ENCODE results near the gene DLEC1. TPM values are rescaled to one million over a fixed set of nuclear protein-coding genes. Genes with fewer than 3 reads are reported as not detected.
"Not testable (repeated sequence)": the region's sequence is repeated elsewhere in the genome, so short reads cannot be mapped to it uniquely, and the experiment has no call there.

DLEC1 gene
- total and polyA plus RNA-seq, 9 donors: 0.17 to 0.87 (median 0.32) TPM

GRCh38 chr3:38083871-38084333 lies 44.9 kb downstream of the DLEC1 start:
- DNase-seq: no peak
- peaks cover 6% of the 10 kb centered on the region for H3K9me3 ChIP-seq (replicated peaks; ENCODE audit: control insufficient read depth, low read depth, low read length)
- over 99% methylated on average over 10 of the region's 13 CpGs for WGBS (ENCODE audit: insufficient coverage)
- no peaks in the 10 kb centered on the region for H3K4me1 ChIP-seq (ENCODE audit: control insufficient read depth, insufficient read depth, low read length)
- H3K36me3 ChIP-seq (ENCODE audit: control insufficient read depth, insufficient read depth, low read length): no peaks in the 10 kb centered on the region
- no peaks in the 10 kb centered on the region for H3K27me3 ChIP-seq (ENCODE audit: control insufficient read depth, insufficient read depth, low read length)
- H3K27ac ChIP-seq (ENCODE audit: low read length): no peak overlapping the region
- H3K4me3 ChIP-seq (ENCODE audit: low read length): no peak overlapping the region

DNA sequence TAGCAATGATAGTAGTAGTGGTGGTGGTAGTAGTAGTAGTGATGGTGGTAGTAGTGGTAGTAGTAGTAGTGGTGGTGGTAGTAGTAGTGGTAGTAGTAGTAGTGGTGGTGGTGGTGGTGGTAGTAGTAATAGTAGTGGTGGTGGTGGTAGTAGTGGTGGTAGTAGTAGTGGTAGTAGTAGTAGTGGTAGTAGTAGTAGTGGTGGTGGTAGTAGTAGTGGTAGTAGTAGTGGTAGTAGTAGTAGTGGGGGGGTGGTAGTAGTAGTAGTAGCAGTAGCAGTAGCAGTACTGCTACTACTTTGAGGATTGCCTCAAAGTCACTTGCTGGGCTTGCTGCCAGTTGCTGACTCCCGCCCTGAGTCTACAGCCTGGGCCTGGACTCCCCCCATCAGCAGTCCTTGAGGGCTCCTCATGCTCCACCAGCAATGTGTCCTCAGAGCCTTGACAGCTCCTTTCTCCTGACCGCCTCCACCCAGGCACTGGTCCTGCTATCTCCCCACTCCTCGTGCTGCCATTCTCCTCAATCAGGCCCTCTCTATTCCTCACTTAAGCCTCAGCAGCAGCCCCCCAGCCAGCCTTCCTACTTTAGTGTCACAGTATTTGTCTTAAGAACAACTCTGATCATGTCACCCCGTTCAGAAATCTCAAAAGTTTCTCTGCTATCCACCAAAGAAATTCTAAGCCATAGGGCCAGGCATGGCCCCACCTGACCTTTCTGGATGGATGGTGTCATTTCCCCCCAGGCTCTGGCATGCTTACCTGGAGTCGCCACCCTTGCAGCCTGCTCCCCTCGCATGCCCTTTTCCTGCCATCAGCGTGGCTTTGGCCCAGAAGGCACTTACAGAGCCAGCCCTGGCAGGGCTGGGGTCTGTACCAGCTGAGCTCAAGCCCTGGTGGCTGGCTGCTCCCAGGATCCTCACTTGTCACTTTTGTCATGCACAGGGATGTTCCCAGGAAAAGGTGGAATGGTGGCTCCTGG lies 45.6 kb downstream of the DLEC1 start:
- H3K9me3 ChIP-seq (replicated peaks; ENCODE audit: control insufficient read depth, low read depth, low read length): peaks cover 6% of the 10 kb centered on the region
- H3K27ac ChIP-seq (ENCODE audit: low read length): no peak overlapping the region
- WGBS (ENCODE audit: insufficient coverage): 58% methylated on average over 7 of the region's 7 CpGs
- peak; percentile 32 for DNase-seq
- no peaks in the 10 kb centered on the region for H3K4me1 ChIP-seq (ENCODE audit: control insufficient read depth, insufficient read depth, low read length)
- H3K36me3 ChIP-seq (ENCODE audit: control insufficient read depth, insufficient read depth, low read length): no peaks in the 10 kb centered on the region
- no peak overlapping the region for H3K4me3 ChIP-seq (ENCODE audit: low read length)
- no peaks in the 10 kb centered on the region for H3K27me3 ChIP-seq (ENCODE audit: control insufficient read depth, insufficient read depth, low read length)

DNA sequence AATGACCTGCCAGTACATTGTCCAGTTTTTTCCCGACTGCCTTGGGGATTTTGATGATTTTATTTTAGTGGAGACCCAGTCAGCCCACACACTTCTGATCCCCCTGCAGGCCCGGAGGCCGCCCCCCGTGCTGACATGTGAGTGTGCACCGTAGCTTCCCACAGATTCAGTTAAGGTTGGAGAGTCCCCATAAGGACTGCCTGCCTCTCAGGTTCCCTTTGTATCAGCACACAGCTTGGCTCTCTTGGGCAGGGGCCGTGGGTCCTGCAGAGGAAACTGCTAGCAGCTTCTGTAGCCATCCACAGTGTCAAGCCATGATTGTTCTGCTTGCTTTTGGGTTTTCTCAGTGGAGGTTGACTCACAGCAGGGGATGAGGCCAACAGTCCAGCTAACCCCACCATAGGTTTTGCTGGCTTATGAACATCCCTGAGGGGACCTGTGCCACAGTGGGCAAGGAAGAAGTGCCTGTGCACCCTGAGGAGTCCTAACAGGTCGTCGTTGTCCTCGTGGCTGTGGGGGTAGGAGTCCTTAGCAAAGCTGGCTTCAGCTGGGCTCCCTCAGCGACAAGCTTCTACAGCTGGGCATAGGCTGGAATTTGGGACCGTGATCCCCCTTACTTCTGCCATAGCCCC lies 46.4 kb downstream of the DLEC1 start:
- Histone ChIP-seq H3K36me3 (ENCODE audit: control insufficient read depth, insufficient read depth, low read length) (no peaks in the 10 kb centered on the region), H3K27me3 (ENCODE audit: control insufficient read depth, insufficient read depth, low read length) (no peaks in the 10 kb centered on the region), H3K9me3 (replicated peaks; ENCODE audit: control insufficient read depth, low read depth, low read length) (peaks cover 6% of the 10 kb centered on the region), H3K4me1 (ENCODE audit: control insufficient read depth, insufficient read depth, low read length) (no peaks in the 10 kb centered on the region), H3K4me3 (ENCODE audit: low read length) (no peak overlapping the region), H3K27ac (ENCODE audit: low read length) (no peak overlapping the region)
- 83% methylated on average over 7 of the region's 11 CpGs for WGBS (ENCODE audit: insufficient coverage)
- no peak for DNase-seq

DNA sequence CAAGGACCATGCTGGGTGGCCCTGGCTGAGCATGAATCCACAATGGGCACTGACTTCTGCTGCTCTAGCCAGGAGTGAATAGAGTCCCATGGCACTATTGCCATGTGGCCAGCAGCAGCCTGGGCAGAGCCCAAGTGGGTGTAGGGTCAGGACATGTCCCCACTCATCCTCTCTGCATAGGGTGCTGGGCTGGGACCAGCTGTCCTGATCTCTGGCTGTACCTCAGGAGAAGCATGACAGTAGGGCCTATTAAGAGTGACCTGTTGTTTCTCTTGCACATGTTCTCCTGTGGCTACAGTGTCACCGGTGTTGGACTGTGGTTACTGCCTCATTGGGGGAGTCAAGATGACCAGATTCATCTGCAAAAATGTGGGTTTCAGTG lies 46.9 kb downstream of the DLEC1 start:
- no CpG with 5 or more reads among the region's 1 CpG for WGBS (ENCODE audit: insufficient coverage)
- H3K4me1 ChIP-seq (ENCODE audit: control insufficient read depth, insufficient read depth, low read length): no peaks in the 10 kb centered on the region
- no peaks in the 10 kb centered on the region for H3K36me3 ChIP-seq (ENCODE audit: control insufficient read depth, insufficient read depth, low read length)
- H3K4me3 ChIP-seq (ENCODE audit: low read length): no peak overlapping the region
- peaks cover 6% of the 10 kb centered on the region for H3K9me3 ChIP-seq (replicated peaks; ENCODE audit: control insufficient read depth, low read depth, low read length)
- no peak overlapping the region for H3K27ac ChIP-seq (ENCODE audit: low read length)
- DNase-seq: no peak
- H3K27me3 ChIP-seq (ENCODE audit: control insufficient read depth, insufficient read depth, low read length): no peaks in the 10 kb centered on the region

GRCh38 chr3:38086496-38086895 lies 47.5 kb downstream of the DLEC1 start:
- no peaks in the 10 kb centered on the region for H3K4me1 ChIP-seq (ENCODE audit: control insufficient read depth, insufficient read depth, low read length)
- H3K36me3 ChIP-seq (ENCODE audit: control insufficient read depth, insufficient read depth, low read length): no peaks in the 10 kb centered on the region
- H3K9me3 ChIP-seq (replicated peaks; ENCODE audit: control insufficient read depth, low read depth, low read length): peaks cover 6% of the 10 kb centered on the region
- no peak for DNase-seq
- WGBS (ENCODE audit: insufficient coverage): 80% methylated on average over 1 of the region's 3 CpGs
- no peak overlapping the region for H3K4me3 ChIP-seq (ENCODE audit: low read length)
- H3K27me3 ChIP-seq (ENCODE audit: control insufficient read depth, insufficient read depth, low read length): no peaks in the 10 kb centered on the region
- no peak overlapping the region for H3K27ac ChIP-seq (ENCODE audit: low read length)

DNA sequence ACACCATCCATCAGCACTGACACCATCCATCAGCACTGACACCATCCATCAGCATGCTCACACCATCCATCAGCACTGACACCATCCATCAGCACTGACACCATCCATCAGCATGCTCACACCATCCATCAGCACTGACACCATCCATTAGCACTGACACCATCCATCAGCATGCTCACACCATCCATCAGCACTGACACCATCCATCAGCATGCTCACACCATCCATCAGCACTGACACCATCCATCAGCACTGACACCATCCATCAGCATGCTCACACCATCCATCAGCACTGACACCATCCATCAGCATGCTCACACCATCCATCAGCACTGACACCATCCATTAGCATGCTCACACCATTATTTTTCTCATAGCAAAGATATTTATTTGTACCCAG lies 48.3 kb downstream of the DLEC1 start:
- not testable (repeated sequence) for H3K4me1 ChIP-seq (ENCODE audit: control insufficient read depth, insufficient read depth, low read length); H3K27ac ChIP-seq (ENCODE audit: low read length); DNase-seq; H3K36me3 ChIP-seq (ENCODE audit: control insufficient read depth, insufficient read depth, low read length); H3K4me3 ChIP-seq (ENCODE audit: low read length); H3K9me3 ChIP-seq (replicated peaks; ENCODE audit: control insufficient read depth, low read depth, low read length); H3K27me3 ChIP-seq (ENCODE audit: control insufficient read depth, insufficient read depth, low read length)

DNA sequence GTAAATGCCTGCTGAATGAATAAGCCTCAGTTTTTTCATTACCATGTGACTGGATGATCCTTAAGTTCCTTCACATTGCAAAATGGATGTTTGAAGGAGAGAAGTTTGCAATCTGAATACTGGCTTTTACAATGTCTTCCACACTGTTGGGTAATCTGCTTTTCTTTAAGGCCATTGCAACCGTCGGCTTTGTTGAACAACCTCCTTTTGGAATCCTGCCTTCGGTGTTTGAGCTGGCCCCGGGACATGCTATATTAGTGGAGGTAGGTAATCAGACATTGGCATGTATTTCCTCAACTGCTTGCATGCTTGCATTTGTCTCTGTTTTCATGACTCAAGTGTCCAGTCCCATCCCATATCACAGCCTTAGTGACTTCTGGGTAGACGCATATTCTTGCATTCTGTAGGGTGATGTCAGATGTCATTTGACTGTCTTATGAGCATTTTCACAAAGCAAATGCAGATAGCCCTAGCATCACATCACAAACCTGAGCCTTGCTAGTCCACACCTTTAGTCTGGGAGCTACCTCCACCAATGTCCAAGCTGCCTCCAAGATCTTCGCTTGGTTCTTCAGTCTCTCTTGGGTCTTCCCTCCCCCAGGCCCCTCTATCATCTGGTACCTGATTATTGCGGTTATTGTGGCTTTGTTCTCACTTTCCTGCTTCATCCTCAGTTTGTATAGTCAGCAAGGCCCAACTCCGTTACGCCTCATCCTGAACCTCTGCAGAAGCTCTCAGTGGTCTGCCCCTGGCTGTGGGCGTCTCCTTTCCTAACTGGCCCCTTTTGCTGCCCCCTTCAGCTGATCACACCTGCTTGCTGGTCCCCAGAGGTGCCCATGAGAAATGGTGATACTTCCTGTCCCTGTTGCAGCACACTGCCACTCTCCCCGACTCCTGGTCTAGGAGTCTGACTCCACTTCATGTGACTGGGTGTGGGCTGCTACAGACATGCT lies 49.4 kb downstream of the DLEC1 start:
- DNase-seq: no peak
- H3K27me3 ChIP-seq (ENCODE audit: control insufficient read depth, insufficient read depth, low read length): no peaks in the 10 kb centered on the region
- WGBS (ENCODE audit: insufficient coverage): 70% methylated on average over 6 of the region's 11 CpGs

DNA sequence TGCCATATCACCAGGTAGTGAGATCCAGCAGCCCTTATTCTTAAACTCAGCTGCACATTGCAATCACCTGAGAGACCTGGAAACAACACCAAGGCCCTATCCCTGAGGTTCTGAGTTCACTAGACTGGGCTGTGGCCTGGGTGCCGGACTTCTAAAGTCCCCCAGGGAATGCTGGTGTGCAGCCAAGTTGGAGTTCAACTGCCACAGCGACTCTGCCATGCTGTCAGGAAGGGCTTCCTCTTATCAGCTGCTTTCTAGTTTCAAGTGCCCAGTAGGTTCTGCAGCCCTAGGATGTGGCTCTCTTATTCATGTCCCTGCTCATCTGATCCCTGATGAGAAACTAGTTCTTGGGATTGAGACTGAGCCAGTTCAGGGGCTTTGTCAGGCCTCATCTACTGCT lies 50.2 kb downstream of the DLEC1 start:
- DNase-seq: no peak
- H3K27ac ChIP-seq (ENCODE audit: low read length): no peak overlapping the region
- no peaks in the 10 kb centered on the region for H3K27me3 ChIP-seq (ENCODE audit: control insufficient read depth, insufficient read depth, low read length)
- no peak overlapping the region for H3K4me3 ChIP-seq (ENCODE audit: low read length)
- no peaks in the 10 kb centered on the region for H3K36me3 ChIP-seq (ENCODE audit: control insufficient read depth, insufficient read depth, low read length)
- peaks cover 3% of the 10 kb centered on the region for H3K9me3 ChIP-seq (replicated peaks; ENCODE audit: control insufficient read depth, low read depth, low read length)
- H3K4me1 ChIP-seq (ENCODE audit: control insufficient read depth, insufficient read depth, low read length): no peaks in the 10 kb centered on the region
- WGBS (ENCODE audit: insufficient coverage): 82% methylated on average over 2 of the region's 2 CpGs

More for the DNA sequence above, 49.4 kb downstream of the DLEC1 start:
- H3K36me3 ChIP-seq (ENCODE audit: control insufficient read depth, insufficient read depth, low read length): no peaks in the 10 kb centered on the region
- peaks cover 6% of the 10 kb centered on the region for H3K9me3 ChIP-seq (replicated peaks; ENCODE audit: control insufficient read depth, low read depth, low read length)
- no peak overlapping the region for H3K4me3 ChIP-seq (ENCODE audit: low read length)
- no peak overlapping the region for H3K27ac ChIP-seq (ENCODE audit: low read length)
- H3K4me1 ChIP-seq (ENCODE audit: control insufficient read depth, insufficient read depth, low read length): no peaks in the 10 kb centered on the region

GRCh38 chr3:38090453-38090852 lies 51.4 kb downstream of the DLEC1 start:
- Histone ChIP-seq H3K4me3 (ENCODE audit: low read length) (no peak overlapping the region), H3K27me3 (ENCODE audit: control insufficient read depth, insufficient read depth, low read length) (no peaks in the 10 kb centered on the region), H3K36me3 (ENCODE audit: control insufficient read depth, insufficient read depth, low read length) (no peaks in the 10 kb centered on the region), H3K4me1 (ENCODE audit: control insufficient read depth, insufficient read depth, low read length) (no peaks in the 10 kb centered on the region), H3K27ac (ENCODE audit: low read length) (no peak overlapping the region), H3K9me3 (replicated peaks; ENCODE audit: control insufficient read depth, low read depth, low read length) (no peaks in the 10 kb centered on the region)
- no CpG with 5 or more reads among the region's 3 CpGs for WGBS (ENCODE audit: insufficient coverage)
- no peak for DNase-seq

- no peak for DNase-seq
- Histone ChIP-seq H3K36me3 (ENCODE audit: control insufficient read depth, insufficient read depth, low read length) (no peaks in the 10 kb centered on the region), H3K9me3 (replicated peaks; ENCODE audit: control insufficient read depth, low read depth, low read length) (no peaks in the 10 kb centered on the region), H3K4me3 (ENCODE audit: low read length) (no peak overlapping the region), H3K27ac (ENCODE audit: low read length) (no peak overlapping the region), H3K4me1 (ENCODE audit: control insufficient read depth, insufficient read depth, low read length) (no peaks in the 10 kb centered on the region), H3K27me3 (ENCODE audit: control insufficient read depth, insufficient read depth, low read length) (no peaks in the 10 kb centered on the region)
- 100% methylated on average over 1 of the region's 3 CpGs for WGBS (ENCODE audit: insufficient coverage)
These were observed 56.0 kb downstream of the DLEC1 start for GRCh38 chr3:38094999-38095398.
